AG04450 (cell line): Measurements from ENCODE around the gene MARK4. TPM values are rescaled to one million over a fixed set of nuclear protein-coding genes. Genes with fewer than 3 reads are reported as not detected.
"Not testable (repeated sequence)": the region's sequence is repeated elsewhere in the genome, so short reads cannot be mapped to it uniquely, and the experiment has no call there.

Source experiments
- CTCF ChIA-PET: fragments of 300-600, 350-600 bp; formaldehyde crosslinking; extraction: SDS; loops from one replicate; lab custom pipeline; 2022; ENCODE audit warnings: antibody characterized with exemption, inconsistent platforms; lab: Charles Lee
- POLR2A ChIA-PET: fragments of 350-600 bp; formaldehyde crosslinking; extraction: SDS; loops from one replicate; lab custom pipeline; 2021; ENCODE audit warnings: antibody characterized with exemption, inconsistent platforms; lab: Yijun Ruan, JAX
- DNase-seq: peaks from one replicate; pipeline ENCODE4 v3.0.0-alpha.2; 2011; ENCODE audit warnings: low read depth, low spot score
- H3K27ac ChIP-seq: one replicate; pipeline ENCODE4 v1.5.1; 2012; ENCODE audit warnings: low read depth, low read length, control low read depth
- H3K27me3 ChIP-seq: one replicate; pipeline ENCODE4 v1.6.0; 2012; ENCODE audit warnings: low read length; ENCODE audit not compliant: control insufficient read depth, insufficient read depth
- H3K4me3 ChIP-seq: 2 replicates; pipeline ENCODE4 v1.5.1; 2011; ENCODE audit warnings: mild to moderate bottlenecking, low read depth, low read length, control low read depth
- H3K9me3 ChIP-seq: 2 replicates; pipeline ENCODE4 v1.5.1; 2012; ENCODE audit warnings: low read length; ENCODE audit not compliant: control insufficient read depth, insufficient read depth
- polyA plus RNA-seq: library from polyadenylated mRNA; depleted of rRNA; stranded (reverse); fragments of >200 nt; gene quantifications from 2 replicates; pipeline ENCODE4 v1.2.3, GENCODE V29; 2011
- TF ChIP-seq, protein P1 (sequence below): IDR thresholded peaks from 2 replicates; pipeline ENCODE4 v1.5.1; 2011; ENCODE audit warnings: low read depth, low read length, control low read depth, inconsistent platforms

Gene MARK4
- polyA plus RNA-seq, 1 experiment = 12.6 TPM

DNA sequence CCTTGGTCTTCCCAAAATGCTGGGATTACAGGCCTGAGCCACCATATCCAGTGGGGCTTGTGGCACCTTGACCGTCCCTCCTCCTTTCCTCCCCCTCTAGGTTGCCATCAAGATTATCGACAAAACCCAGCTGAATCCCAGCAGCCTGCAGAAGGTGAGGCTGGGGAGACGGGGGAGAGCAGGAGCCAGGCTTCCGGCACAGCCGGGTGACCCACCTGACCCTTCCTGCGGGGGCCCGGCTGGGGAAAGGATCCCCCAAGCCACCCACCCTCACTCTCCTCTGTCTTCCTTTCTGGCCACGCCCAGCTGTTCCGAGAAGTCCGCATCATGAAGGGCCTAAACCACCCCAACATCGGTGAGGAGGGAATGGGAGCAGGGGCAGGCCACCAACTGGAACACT, 11.9 kb downstream of the MARK4 start:
- Histone ChIP-seq H3K4me3 (no peak overlapping the region), H3K9me3 (no peaks in the 10 kb centered on the region; the same call in 1 of the 2 replicates), H3K27ac (no peak overlapping the region), H3K27me3 (no peaks in the 10 kb centered on the region)
- ChIA-PET POLR2A (no interaction called here), CTCF (no interaction called here)
- TF ChIP-seq, protein P1, sequence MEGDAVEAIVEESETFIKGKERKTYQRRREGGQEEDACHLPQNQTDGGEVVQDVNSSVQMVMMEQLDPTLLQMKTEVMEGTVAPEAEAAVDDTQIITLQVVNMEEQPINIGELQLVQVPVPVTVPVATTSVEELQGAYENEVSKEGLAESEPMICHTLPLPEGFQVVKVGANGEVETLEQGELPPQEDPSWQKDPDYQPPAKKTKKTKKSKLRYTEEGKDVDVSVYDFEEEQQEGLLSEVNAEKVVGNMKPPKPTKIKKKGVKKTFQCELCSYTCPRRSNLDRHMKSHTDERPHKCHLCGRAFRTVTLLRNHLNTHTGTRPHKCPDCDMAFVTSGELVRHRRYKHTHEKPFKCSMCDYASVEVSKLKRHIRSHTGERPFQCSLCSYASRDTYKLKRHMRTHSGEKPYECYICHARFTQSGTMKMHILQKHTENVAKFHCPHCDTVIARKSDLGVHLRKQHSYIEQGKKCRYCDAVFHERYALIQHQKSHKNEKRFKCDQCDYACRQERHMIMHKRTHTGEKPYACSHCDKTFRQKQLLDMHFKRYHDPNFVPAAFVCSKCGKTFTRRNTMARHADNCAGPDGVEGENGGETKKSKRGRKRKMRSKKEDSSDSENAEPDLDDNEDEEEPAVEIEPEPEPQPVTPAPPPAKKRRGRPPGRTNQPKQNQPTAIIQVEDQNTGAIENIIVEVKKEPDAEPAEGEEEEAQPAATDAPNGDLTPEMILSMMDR = no peak
- DNase-seq = no peak

- ChIA-PET POLR2A (interaction anchor here (0.6 kb wide), 1 partner anchor 8 kb away, joined by 4 read pairs; no protein-coding TSS in a partner anchor), CTCF (no interaction called here)
- Histone ChIP-seq H3K4me3 (no peak overlapping the region), H3K27ac (no peak overlapping the region), H3K9me3 (no peaks in the 10 kb centered on the region; the same call in 1 of the 2 replicates), H3K27me3 (no peaks in the 10 kb centered on the region)
- TF ChIP-seq, protein P1 = no peak
- DNase-seq = no peak
Observed at GRCh38 chr19:45264781-45265317, 13.8 kb downstream of the MARK4 start.

GRCh38 chr19:45265375-45265774, 14.3 kb downstream of the MARK4 start:
- TF ChIP-seq, protein P1 = no peak
- no peaks in the 10 kb centered on the region; the same call in 1 of the 2 replicates for H3K9me3 ChIP-seq
- H3K27me3 ChIP-seq = no peaks in the 10 kb centered on the region
- DNase-seq = no peak
- no peak overlapping the region for H3K27ac ChIP-seq
- no peak overlapping the region for H3K4me3 ChIP-seq
- POLR2A ChIA-PET = interaction anchor here (0.6 kb wide), 1 partner anchor 8 kb away, joined by 4 read pairs; no protein-coding TSS in a partner anchor
- CTCF ChIA-PET = no interaction called here

DNA sequence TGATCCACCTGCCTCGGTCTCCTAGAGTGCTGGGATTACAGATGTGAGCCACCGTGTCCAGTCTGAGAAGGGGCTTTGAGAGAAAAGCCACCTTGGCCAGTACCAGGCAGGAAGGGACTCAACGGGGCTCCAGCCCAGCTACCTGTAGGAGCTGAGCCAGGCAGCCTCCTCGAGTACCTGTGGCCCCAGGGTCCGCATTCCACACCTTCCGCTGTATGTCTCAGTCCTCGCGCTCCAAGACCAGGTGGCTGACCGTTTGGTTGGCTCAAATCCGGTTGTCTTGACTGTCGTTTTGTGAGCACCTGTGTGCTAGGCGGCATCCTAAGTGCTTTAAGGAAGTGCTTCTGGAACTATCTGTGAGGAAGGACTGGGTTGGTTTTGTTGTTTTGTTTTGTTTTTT, 16.2 kb downstream of the MARK4 start:
- Histone ChIP-seq H3K4me3 (no peak overlapping the region), H3K27me3 (no peaks in the 10 kb centered on the region), H3K9me3 (no peaks in the 10 kb centered on the region; the same call in 1 of the 2 replicates), H3K27ac (no peak overlapping the region)
- TF ChIP-seq, protein P1 = no peak
- ChIA-PET POLR2A (no interaction called here), CTCF (no interaction called here)
- DNase-seq = no peak

DNA sequence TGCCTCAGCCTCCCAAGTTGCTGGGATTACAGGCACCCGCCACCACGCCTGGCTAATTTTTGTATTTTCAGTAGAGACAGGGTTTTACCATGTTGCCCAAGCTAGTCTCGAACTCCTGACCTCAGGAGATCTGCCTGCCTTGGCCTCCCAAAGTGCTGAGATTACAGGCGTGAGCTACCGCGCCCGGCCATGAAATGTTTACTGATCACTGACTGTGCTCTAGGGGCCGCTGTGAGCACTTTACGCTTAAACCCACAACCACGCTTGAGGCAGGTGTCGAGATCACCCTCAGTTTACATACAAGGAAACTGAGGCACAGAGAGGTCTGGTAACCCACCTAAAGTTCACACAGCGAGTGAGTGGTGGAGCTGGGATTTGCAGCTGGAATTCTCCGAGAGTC, 18.9 kb downstream of the MARK4 start:
- H3K27me3 ChIP-seq, CTCF ChIA-PET, H3K27ac ChIP-seq, H3K9me3 ChIP-seq, DNase-seq, H3K4me3 ChIP-seq: not testable (repeated sequence)
- POLR2A ChIA-PET = interaction anchor here (0.6 kb wide), 1 partner anchor 1524 kb away, joined by 3 read pairs; no protein-coding TSS in a partner anchor
